ENCODE data around the gene TIGD7. TPM values are rescaled to one million over a fixed set of nuclear protein-coding genes. Genes with fewer than 3 reads are reported as not detected.

TIGD7 gene
- total RNA-seq, 1 donor from 2014 or later: 5.8 TPM

DNA sequence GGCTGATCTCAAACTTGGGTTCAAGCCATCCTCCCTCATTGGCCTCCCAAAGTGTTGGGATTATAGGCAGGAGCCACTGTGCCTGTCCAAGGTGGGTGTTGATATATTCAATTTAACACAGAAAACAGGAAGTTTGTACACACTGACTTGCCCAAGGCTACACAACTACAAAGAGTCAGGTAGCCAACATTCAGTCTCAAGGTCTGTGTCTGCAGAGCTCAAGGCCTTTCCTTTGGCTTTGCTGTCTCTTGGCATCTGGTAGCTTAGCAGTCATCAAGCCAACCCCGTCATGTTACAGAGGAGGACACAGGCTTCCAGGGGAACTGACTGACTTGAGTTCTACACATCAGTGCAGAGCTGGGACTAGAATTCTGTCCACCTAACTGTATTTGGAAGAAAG is 36.9 kb downstream of the TIGD7 start:
- TF ChIP-seq, protein P1, sequence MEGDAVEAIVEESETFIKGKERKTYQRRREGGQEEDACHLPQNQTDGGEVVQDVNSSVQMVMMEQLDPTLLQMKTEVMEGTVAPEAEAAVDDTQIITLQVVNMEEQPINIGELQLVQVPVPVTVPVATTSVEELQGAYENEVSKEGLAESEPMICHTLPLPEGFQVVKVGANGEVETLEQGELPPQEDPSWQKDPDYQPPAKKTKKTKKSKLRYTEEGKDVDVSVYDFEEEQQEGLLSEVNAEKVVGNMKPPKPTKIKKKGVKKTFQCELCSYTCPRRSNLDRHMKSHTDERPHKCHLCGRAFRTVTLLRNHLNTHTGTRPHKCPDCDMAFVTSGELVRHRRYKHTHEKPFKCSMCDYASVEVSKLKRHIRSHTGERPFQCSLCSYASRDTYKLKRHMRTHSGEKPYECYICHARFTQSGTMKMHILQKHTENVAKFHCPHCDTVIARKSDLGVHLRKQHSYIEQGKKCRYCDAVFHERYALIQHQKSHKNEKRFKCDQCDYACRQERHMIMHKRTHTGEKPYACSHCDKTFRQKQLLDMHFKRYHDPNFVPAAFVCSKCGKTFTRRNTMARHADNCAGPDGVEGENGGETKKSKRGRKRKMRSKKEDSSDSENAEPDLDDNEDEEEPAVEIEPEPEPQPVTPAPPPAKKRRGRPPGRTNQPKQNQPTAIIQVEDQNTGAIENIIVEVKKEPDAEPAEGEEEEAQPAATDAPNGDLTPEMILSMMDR (IDR thresholded peaks at IDR 0.05; ENCODE audit: unreplicated experiment): no peak
- Mint-ChIP-seq H3K27ac (no peak overlapping the region), H3K27me3 (peaks cover 6% of the 10 kb centered on the region), H3K9me3 (ENCODE audit: low read depth) (no peaks in the 10 kb centered on the region), H3K4me3 (ENCODE audit: low read depth) (no peak overlapping the region), H3K36me3 (ENCODE audit: insufficient read depth) (no peaks in the 10 kb centered on the region), H3K4me1 (ENCODE audit: low read depth) (no peaks in the 10 kb centered on the region)
- no peak for DNase-seq (ENCODE audit: low spot score, unreplicated experiment)

DNA sequence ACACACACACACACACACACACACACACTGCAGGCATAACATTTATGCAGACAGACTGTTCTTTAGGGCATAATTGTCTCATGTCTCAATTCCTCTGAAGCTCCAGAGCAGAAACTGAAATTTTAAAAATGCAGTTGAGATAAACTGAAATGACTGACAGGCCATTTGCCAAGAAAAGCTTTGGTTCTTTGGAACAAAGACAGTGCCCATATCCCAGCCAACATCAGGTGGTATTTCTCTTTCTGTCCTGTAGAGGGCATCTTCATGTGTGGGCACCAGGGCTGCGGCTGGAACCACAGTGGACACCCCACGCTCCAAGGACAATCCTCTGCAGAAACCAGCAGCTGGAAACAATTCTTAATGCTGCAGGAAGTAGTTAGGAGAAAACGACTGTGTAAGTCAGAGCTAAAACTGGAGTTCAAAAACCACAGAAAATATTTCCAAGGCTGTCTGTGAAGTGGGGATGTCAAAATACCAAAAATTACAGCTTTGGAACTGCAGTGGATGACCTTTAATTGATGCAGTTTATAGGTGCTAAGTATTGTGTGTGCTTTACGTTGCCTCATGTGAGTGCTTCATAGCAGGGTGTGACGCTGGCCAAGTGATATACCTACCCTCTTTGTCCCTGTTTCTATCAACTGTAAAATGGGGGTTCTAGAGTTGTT is 38.2 kb downstream of the TIGD7 start:
- no peak overlapping the region for H3K4me3 Mint-ChIP-seq (ENCODE audit: low read depth)
- peaks cover 17% of the 10 kb centered on the region for H3K27me3 Mint-ChIP-seq
- no peaks in the 10 kb centered on the region for H3K9me3 Mint-ChIP-seq (ENCODE audit: low read depth)
- no peaks in the 10 kb centered on the region for H3K4me1 Mint-ChIP-seq (ENCODE audit: low read depth)
- no peaks in the 10 kb centered on the region for H3K36me3 Mint-ChIP-seq (ENCODE audit: insufficient read depth)
- H3K27ac Mint-ChIP-seq: no peak overlapping the region
- DNase-seq (ENCODE audit: low spot score, unreplicated experiment): no peak
- TF ChIP-seq, protein P1 (IDR thresholded peaks at IDR 0.05; ENCODE audit: unreplicated experiment): peak; percentile 17

DNA sequence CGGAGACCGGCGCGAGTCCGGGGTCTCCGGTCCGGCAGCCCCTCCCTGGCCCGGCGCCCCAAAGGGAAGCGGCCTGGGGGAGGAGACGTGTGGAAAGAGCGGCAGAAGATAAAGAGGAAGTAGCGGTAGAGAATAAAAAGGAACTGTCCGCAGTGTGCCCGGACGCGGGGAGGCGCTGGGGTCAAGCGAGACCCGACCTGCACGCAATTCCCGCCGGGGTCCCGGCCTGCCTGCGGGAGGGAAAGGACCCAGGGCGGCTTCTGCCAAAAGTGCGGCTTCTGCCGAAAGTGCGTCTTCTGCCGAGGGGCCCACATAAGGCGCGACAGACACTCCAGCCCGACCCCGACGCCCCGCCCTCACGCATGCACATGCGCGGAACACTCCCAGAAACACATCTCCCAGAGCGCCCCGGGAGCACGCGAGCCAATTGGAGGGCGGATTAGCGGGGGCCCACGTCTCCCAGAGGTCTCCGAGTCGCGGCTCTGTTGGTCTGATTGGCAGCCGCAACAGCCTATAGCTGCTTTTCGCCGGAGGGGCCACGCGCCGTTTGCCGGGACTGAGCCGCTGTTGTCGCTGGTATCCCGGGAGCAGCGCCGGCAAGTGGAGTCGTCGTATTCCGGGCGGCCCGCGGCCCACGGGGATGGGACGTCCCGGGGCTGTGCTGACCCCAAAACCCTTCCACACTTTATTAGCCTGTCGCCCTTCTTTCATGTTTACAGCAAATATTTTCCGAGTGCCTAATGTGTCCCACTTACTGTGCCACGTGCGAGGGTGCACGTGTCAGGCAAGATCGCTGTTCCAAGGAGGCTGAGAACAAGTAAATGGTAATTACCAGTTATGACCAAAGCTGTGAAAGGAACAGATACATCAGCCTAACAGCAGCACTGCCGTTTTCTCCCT is 40.8 kb downstream of the TIGD7 start:
- H3K27me3 Mint-ChIP-seq: peaks cover 27% of the 10 kb centered on the region
- no peaks in the 10 kb centered on the region for H3K4me1 Mint-ChIP-seq (ENCODE audit: low read depth)
- H3K27ac Mint-ChIP-seq: peak overlapping the region; percentile 41
- no peaks in the 10 kb centered on the region for H3K36me3 Mint-ChIP-seq (ENCODE audit: insufficient read depth)
- TF ChIP-seq, protein P1 (IDR thresholded peaks at IDR 0.05; ENCODE audit: unreplicated experiment): peak; percentile 42
- DNase-seq (ENCODE audit: low spot score, unreplicated experiment): peak; percentile 90
- H3K9me3 Mint-ChIP-seq (ENCODE audit: low read depth): no peaks in the 10 kb centered on the region
- peak overlapping the region; percentile 62 for H3K4me3 Mint-ChIP-seq (ENCODE audit: low read depth)

DNA sequence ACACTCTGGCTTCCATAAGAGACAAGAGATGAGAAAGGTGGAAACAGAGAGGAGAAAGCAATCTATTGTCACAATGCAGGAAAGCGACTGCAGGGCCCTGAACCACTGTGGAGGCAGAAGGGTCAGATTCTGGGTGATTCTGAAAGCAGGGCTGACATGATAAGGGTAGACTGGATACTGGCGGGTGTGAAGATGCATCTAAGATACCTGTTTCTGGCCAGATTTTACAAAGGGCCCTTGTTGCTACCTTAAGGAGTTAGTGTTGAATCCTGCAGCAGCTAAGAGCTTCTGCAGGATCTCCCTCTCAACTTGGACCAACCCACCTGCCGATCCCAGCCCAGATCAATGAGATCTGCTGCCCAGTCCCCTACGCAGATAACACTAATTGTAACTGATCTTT is 42.7 kb downstream of the TIGD7 start:
- Mint-ChIP-seq H3K27ac (no peak overlapping the region), H3K4me1 (ENCODE audit: low read depth) (no peaks in the 10 kb centered on the region), H3K4me3 (ENCODE audit: low read depth) (peak overlapping the region; percentile 61), H3K9me3 (ENCODE audit: low read depth) (no peaks in the 10 kb centered on the region), H3K27me3 (peaks cover 36% of the 10 kb centered on the region), H3K36me3 (ENCODE audit: insufficient read depth) (no peaks in the 10 kb centered on the region)
- TF ChIP-seq, protein P1 (IDR thresholded peaks at IDR 0.05; ENCODE audit: unreplicated experiment): no peak
- DNase-seq (ENCODE audit: low spot score, unreplicated experiment): no peak

DNA sequence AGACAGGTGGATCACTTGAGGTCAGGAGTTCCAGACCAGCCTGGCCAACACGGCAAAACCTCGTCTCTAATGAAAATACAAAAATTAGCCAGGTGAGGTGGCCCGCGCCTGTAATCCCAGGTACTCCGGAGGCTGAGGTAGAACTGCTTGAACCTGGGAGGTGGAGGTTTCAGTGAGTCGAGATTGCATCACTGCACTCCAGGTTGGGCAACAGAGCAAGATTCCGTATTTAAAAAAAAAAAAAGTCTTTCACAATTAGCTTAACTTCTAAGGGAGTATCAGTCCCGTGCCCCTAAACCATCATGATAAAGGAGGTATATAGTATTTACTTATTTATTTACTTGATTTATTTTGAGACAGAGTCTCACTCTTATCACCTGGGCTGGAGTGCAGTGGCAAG is 45.4 kb downstream of the TIGD7 start:
- no peak overlapping the region for H3K27ac Mint-ChIP-seq
- peaks cover 39% of the 10 kb centered on the region for H3K27me3 Mint-ChIP-seq
- H3K4me3 Mint-ChIP-seq (ENCODE audit: low read depth): no peak overlapping the region

More for the DNA sequence above, 45.4 kb downstream of the TIGD7 start:
- Mint-ChIP-seq H3K9me3 (ENCODE audit: low read depth) (no peaks in the 10 kb centered on the region), H3K36me3 (ENCODE audit: insufficient read depth) (no peaks in the 10 kb centered on the region), H3K4me1 (ENCODE audit: low read depth) (no peaks in the 10 kb centered on the region)
- TF ChIP-seq, protein P1 (IDR thresholded peaks at IDR 0.05; ENCODE audit: unreplicated experiment): no peak
- no peak for DNase-seq (ENCODE audit: low spot score, unreplicated experiment)

Measured in progenitor cell of endocrine pancreas (in vitro differentiated cells).